B cell (primary cell): ENCODE results near the gene EPB41. TPM values are rescaled to one million over a fixed set of nuclear protein-coding genes. Genes with fewer than 3 reads are reported as not detected.

Experiments used
- ATAC-seq: fragments of 200-7000 bp; cut with Tn5 transposase; one replicate; pipeline ENCODE4 v1.10.0; 2021; ENCODE audit warnings: low read depth, mild to moderate bottlenecking, moderate number of reproducible peaks, moderate library complexity
- CTCF ChIA-PET: fragments of 350-600 bp; sonication (Branson Sonifier 250); formaldehyde crosslinking; loops from one replicate; lab custom pipeline; 2021; ENCODE audit warnings: antibody characterized with exemption, inconsistent platforms; lab: Charles Lee
- POLR2A ChIA-PET: fragments of 350-600 bp; sonication (Branson Sonifier 250); formaldehyde crosslinking; loops from one replicate; lab custom pipeline; 2021; ENCODE audit warnings: antibody characterized with exemption; lab: Charles Lee
- DNase-seq: peaks from one replicate; pipeline ENCODE4 v3.0.0; 2013
- H2AFZ ChIP-seq: 2 replicates; pipeline ENCODE4 v1.6.1; 2012; ENCODE audit warnings: mild to moderate bottlenecking, low read depth, low read length; ENCODE audit not compliant: insufficient read depth, poor library complexity, severe bottlenecking
- H3K27ac ChIP-seq, 2 donors: 1 replicate in 1 of 2; 2 replicates in 1 of 2; pipeline ENCODE4 v1.5.1; 2012 to 2013; ENCODE audit warnings: low read length in 2 of 2, mild to moderate bottlenecking in 2 of 2, moderate library complexity in 1 of 2
- H3K27me3 ChIP-seq, 4 experiments: fragments of 200-600 bp in 1 of 4; sonication (generic) in 1 of 4; replicated peaks in 1 of 4; 1 replicate in 2 of 4; 2 replicates in 2 of 4; pipeline versions ENCODE4 v1.6.1 to v1.7.0; 2013 to 2016; ENCODE audit warnings: low read length in 3 of 4, mild to moderate bottlenecking in 2 of 4, mixed read lengths in 1 of 4, moderate library complexity in 1 of 4; ENCODE audit not compliant: insufficient read depth in 4 of 4, control insufficient read depth in 3 of 4; ENCODE audit errors: control extremely low read depth in 1 of 4
- H3K36me3 ChIP-seq, 2 experiments: replicated peaks in 1 of 2; 1 replicate in 1 of 2; 2 replicates in 1 of 2; pipeline versions ENCODE4 v1.6.1 to v1.7.1; 2013; ENCODE audit warnings: low read length in 1 of 2; ENCODE audit not compliant: insufficient read depth in 2 of 2, control insufficient read depth in 1 of 2; ENCODE audit errors: control extremely low read depth in 1 of 2, extremely low read depth in 1 of 2
- H3K4me1 ChIP-seq, 2 donors: fragments of 200-600 bp in 1 of 2; sonication (generic) in 1 of 2; 1 replicate in 1 of 2; 2 replicates in 1 of 2; pipeline versions ENCODE4 v1.5.1 to v1.6.1; 2013 to 2017; ENCODE audit warnings: low read length in 2 of 2; ENCODE audit not compliant: control insufficient read depth in 2 of 2, insufficient read depth in 2 of 2
- H3K4me2 ChIP-seq: replicated peaks from 2 replicates; pipeline ENCODE3; 2012; ENCODE audit warnings: mild to moderate bottlenecking, low read depth, low read length; ENCODE audit not compliant: poor library complexity, severe bottlenecking
- H3K4me3 ChIP-seq, 5 experiments: fragments of 200-600 bp in 1 of 5; sonication (generic) in 1 of 5; 1 replicate in 3 of 5; 2 replicates in 2 of 5; pipeline versions ENCODE4 v1.5.1 to v1.7.0; 2011 to 2016; ENCODE audit warnings: low read length in 4 of 5, mild to moderate bottlenecking in 4 of 5, low read depth in 2 of 5, control low read depth in 1 of 5, moderate library complexity in 1 of 5; ENCODE audit not compliant: insufficient read depth in 1 of 5; ENCODE audit errors: control extremely low read depth in 1 of 5, extremely low read depth in 1 of 5
- H3K79me2 ChIP-seq: fragments of 200-600 bp; sonication (generic); one replicate; pipeline ENCODE4 v1.6.0; 2016; ENCODE audit warnings: low read length; ENCODE audit not compliant: control insufficient read depth, insufficient read depth
- H3K9ac ChIP-seq: fragments of 200-600 bp; sonication (generic); 2 replicates; pipeline ENCODE4 v1.6.1; 2017; ENCODE audit warnings: mild to moderate bottlenecking, low read length, moderate library complexity
- H3K9me3 ChIP-seq, 3 donors: one replicate each; pipeline versions ENCODE4 v1.6.1 to v1.7.1; 2013; ENCODE audit warnings: low read length in 2 of 3; ENCODE audit not compliant: control insufficient read depth in 2 of 3, insufficient read depth in 1 of 3; ENCODE audit errors: control extremely low read depth in 1 of 3
- H4K20me1 ChIP-seq: 2 replicates; pipeline ENCODE4 v1.6.0; 2012; ENCODE audit warnings: mild to moderate bottlenecking, low read length; ENCODE audit not compliant: insufficient read depth, control insufficient read depth, poor library complexity, severe bottlenecking
- H3K27ac Mint-ChIP-seq: one replicate; pipeline ENCODE4 v1.8.0; 2021; ENCODE audit warnings: mixed read lengths
- H3K27me3 Mint-ChIP-seq: one replicate; pipeline ENCODE4 v1.8.0; 2021; ENCODE audit warnings: mixed read lengths
- H3K4me1 Mint-ChIP-seq: one replicate; pipeline ENCODE4 v1.8.0; 2021; ENCODE audit warnings: mixed read lengths
- H3K4me3 Mint-ChIP-seq: one replicate; pipeline ENCODE4 v1.8.0; 2021; ENCODE audit warnings: mixed read lengths
- H3K9me3 Mint-ChIP-seq: one replicate; pipeline ENCODE4 v1.8.0; 2022; ENCODE audit warnings: mixed read lengths; ENCODE audit not compliant: insufficient read depth
- CTCF ChIP-seq: fragments of 200-600 bp; IDR thresholded peaks from one replicate; pipeline ENCODE4 v1.8.0; 2022; ENCODE audit warnings: antibody characterized with exemption, mild to moderate bottlenecking
- EZH2 ChIP-seq: IDR thresholded peaks from 2 replicates; pipeline ENCODE4 v1.6.1; 2012; ENCODE audit warnings: borderline replicate concordance, low read depth, mild to moderate bottlenecking, moderate library complexity, low read length; ENCODE audit not compliant: insufficient read depth, poor library complexity, severe bottlenecking
- WGBS: methylation state at CpG from one replicate; pipeline ENCODE4 v1.1.5; 2013; ENCODE audit warnings: missing lambda C conversion rate; ENCODE audit not compliant: insufficient coverage; 5-methylcytosine and 5-hydroxymethylcytosine counted together
- intact Hi-C: fragments of 100-400 bp; cut with micrococcal nuclease; formaldehyde crosslinking; loops from one replicate; pipeline ENCODE4 v1.10.0; 2022
- polyA plus RNA-seq: library from polyadenylated mRNA; depleted of rRNA; stranded (reverse); fragments of >200 nt; gene quantifications from 2 replicates; pipeline ENCODE4 v1.2.3, GENCODE V29; 2012
- total RNA-seq, 2 donors: library from RNA; stranded (reverse); fragments of 120-200 nt in 1 of 2; gene quantifications; 1 replicate in 1 of 2; 2 replicates in 1 of 2; pipeline versions ENCODE4 v1.2.3 to v1.2.4, GENCODE V29; 2013 to 2022

The EPB41 gene
- total and polyA plus RNA-seq, 2 donors (not counting 1 experiment from before 2014, with no cell fraction given), result 45.8 to 186 TPM

GRCh38 chr1:29144178-29144577 is 229.8 kb downstream of the EPB41 start:
- Mint-ChIP-seq H3K27ac (no peak overlapping the region), H3K9me3 (no peaks in the 10 kb centered on the region), H3K4me3 (no peak overlapping the region), H3K4me1 (peaks cover 3% of the 10 kb centered on the region), H3K27me3 (no peaks in the 10 kb centered on the region)
- Histone ChIP-seq H3K36me3 (peaks cover 8 to 27% of the 10 kb centered on the region in 2 experiments), H3K79me2 (no peaks in the 10 kb centered on the region), H3K27ac (no peak overlapping the region), H3K9ac (no peak overlapping the region), H2AFZ (no peak overlapping the region), H3K4me1 (no peaks in the 10 kb centered on the region), H4K20me1 (peaks cover 6% of the 10 kb centered on the region), H3K4me2 (no peak overlapping the region), H3K4me3 (no peak overlapping the region), H3K27me3 (no peaks in the 10 kb centered on the region), H3K9me3 (peaks cover 0 to 6% (median 0%) of the 10 kb centered on the region in 3 donors)
- ChIA-PET CTCF (no interaction called here), POLR2A (no interaction called here)
- intact Hi-C loops, result no loop called here
- DNase-seq (no peak), ATAC-seq (no peak)
- WGBS, result no CpG with 5 or more reads among the region's 2 CpGs
- no peak for TF ChIP-seq CTCF
- TF ChIP-seq EZH2, result no peak

- no peak overlapping the region for H3K4me2 ChIP-seq
- no peak overlapping the region for H3K4me3 Mint-ChIP-seq
- DNase-seq, result no peak
Measured at GRCh38 chr1:29145739-29146437, 231.5 kb downstream of the EPB41 start.

More at GRCh38 chr1:29145739-29146437, 231.5 kb downstream of the EPB41 start:
- Histone ChIP-seq H2AFZ (no peak overlapping the region), H3K79me2 (no peaks in the 10 kb centered on the region), H3K36me3 (peaks cover 8 to 41% of the 10 kb centered on the region in 2 experiments), H4K20me1 (peaks cover 12% of the 10 kb centered on the region), H3K4me1 (no peaks in the 10 kb centered on the region), H3K9ac (no peak overlapping the region), H3K4me3 (no peak overlapping the region), H3K27me3 (no peaks in the 10 kb centered on the region), H3K9me3 (peaks cover 0 to 6% (median 0%) of the 10 kb centered on the region in 3 donors), H3K27ac (no peak overlapping the region)
- ATAC-seq, result no peak
- H3K9me3 Mint-ChIP-seq, result no peaks in the 10 kb centered on the region
- ChIA-PET CTCF (no interaction called here), POLR2A (no interaction called here)
- intact Hi-C loops, result no loop called here
- peaks cover 3% of the 10 kb centered on the region for H3K4me1 Mint-ChIP-seq
- H3K27ac Mint-ChIP-seq, result no peak overlapping the region
- no peak for TF ChIP-seq CTCF
- TF ChIP-seq EZH2, result no peak
- H3K27me3 Mint-ChIP-seq, result no peaks in the 10 kb centered on the region
- WGBS, result 87% methylated on average over 8 of the region's 8 CpGs
